ENCODE measurements around the gene ZC2HC1C.

- TF ChIP-seq CTCF (IDR thresholded peaks at IDR 0.05) (no peak), POLR2A (IDR thresholded peaks at IDR 0.05) (no peak)
These were observed 28.8 kb downstream of the ZC2HC1C start for GRCh38 chr14:75098212-75098611.

Measured in testis (tissue), 2 donors.